CD4-positive, alpha-beta T cell (primary cell): ENCODE data around the gene CUL9. TPM values are rescaled to one million over a fixed set of nuclear protein-coding genes. Genes with fewer than 3 reads are reported as not detected.

Source experiments
- ATAC-seq: fragments of 200-7000 bp; cut with Tn5 transposase; one replicate; pipeline ENCODE4 v1.10.0; 2022; ENCODE audit warnings: mild to moderate bottlenecking; ENCODE audit not compliant: poor library complexity
- CTCF ChIA-PET: fragments of 350-600 bp; sonication (Branson Sonifier 250); formaldehyde crosslinking; loops from one replicate; lab custom pipeline; 2021; ENCODE audit warnings: antibody characterized with exemption, inconsistent platforms; lab: Charles Lee
- POLR2A ChIA-PET: fragments of 350-600 bp; sonication (Branson Sonifier 250); formaldehyde crosslinking; loops from one replicate; lab custom pipeline; 2021; ENCODE audit warnings: antibody characterized with exemption, inconsistent platforms; lab: Charles Lee
- DNase-seq, 14 experiments: peaks; one replicate each; pipeline ENCODE4 v3.0.0-alpha.2; 2013 to 2020; ENCODE audit warnings: mixed read lengths in 2 of 14
- H3K27ac ChIP-seq, 2 donors: one replicate each; pipeline versions ENCODE4 v1.5.1 to v1.7.0; 2013; ENCODE audit warnings: low read length in 2 of 2, low read depth in 1 of 2, mild to moderate bottlenecking in 1 of 2
- H3K27me3 ChIP-seq, 2 experiments: 1 replicate in 1 of 2; 2 replicates in 1 of 2; pipeline versions ENCODE4 v1.6.1 to v1.7.0; 2013; ENCODE audit warnings: low read length in 2 of 2, control low read depth in 1 of 2, mild to moderate bottlenecking in 1 of 2, moderate library complexity in 1 of 2; ENCODE audit not compliant: insufficient read depth in 2 of 2, control insufficient read depth in 1 of 2
- H3K36me3 ChIP-seq: one replicate; pipeline ENCODE4 v1.6.1; 2013; ENCODE audit warnings: low read length, control low read depth; ENCODE audit not compliant: insufficient read depth
- H3K4me1 ChIP-seq: one replicate; pipeline ENCODE4 v1.6.1; 2013; ENCODE audit warnings: low read length, control low read depth; ENCODE audit not compliant: insufficient read depth
- H3K4me3 ChIP-seq: one replicate; pipeline ENCODE4 v1.5.1; 2013; ENCODE audit warnings: mild to moderate bottlenecking, low read length, moderate library complexity
- H3K9me3 ChIP-seq, 2 experiments: 1 replicate in 1 of 2; 2 replicates in 1 of 2; pipeline versions ENCODE4 v1.6.1 to v1.7.0; 2013; ENCODE audit warnings: low read length in 2 of 2, mild to moderate bottlenecking in 2 of 2, control low read depth in 1 of 2, moderate library complexity in 1 of 2; ENCODE audit not compliant: control insufficient read depth in 1 of 2, insufficient read depth in 1 of 2
- H3K27ac Mint-ChIP-seq: one replicate; pipeline ENCODE4 v1.8.0; 2020; ENCODE audit warnings: mixed read lengths
- H3K27me3 Mint-ChIP-seq: one replicate; pipeline ENCODE4 v1.8.0; 2021; ENCODE audit warnings: mixed read lengths
- H3K36me3 Mint-ChIP-seq: one replicate; pipeline ENCODE4 v1.8.0; 2021; ENCODE audit warnings: low read depth, mixed read lengths
- H3K4me1 Mint-ChIP-seq: one replicate; pipeline ENCODE4 v1.8.0; 2021; ENCODE audit warnings: low read depth, mixed read lengths
- H3K4me3 Mint-ChIP-seq: one replicate; pipeline ENCODE4 v1.8.0; 2020; ENCODE audit warnings: mild to moderate bottlenecking, mixed read lengths
- H3K9me3 Mint-ChIP-seq: one replicate; pipeline ENCODE4 v1.8.0; 2020; ENCODE audit warnings: mixed read lengths
- CTCF ChIP-seq: fragments of 200-600 bp; IDR thresholded peaks from one replicate; pipeline ENCODE4 v1.8.0; 2022; ENCODE audit warnings: antibody characterized with exemption, mild to moderate bottlenecking
- intact Hi-C, 2 experiments: fragments of 100-400 bp; cut with DNase I in 1 of 2; cut with micrococcal nuclease in 1 of 2; formaldehyde crosslinking; loops; one replicate each; pipeline versions ENCODE4 v1.15.1 to v1.9.0; 2023 to 2025; cut with DNase I, micrococcal nuclease
- total RNA-seq, 174 experiments: library from RNA in 2 of 174; stranded (reverse) in 2 of 174; gene quantifications; one replicate each; pipeline ENCODE4 v1.2.3 and lab custom pipeline; 2021 to 2026

CUL9 gene
- total RNA-seq, 2 experiments from 2014 or later = 75.5 to 79.2 TPM

GRCh38 chr6:43271944-43272343 is 89.9 kb downstream of the CUL9 start:
- Histone ChIP-seq H3K27ac (no peak overlapping the region), H3K4me1 (peaks cover 36% of the 10 kb centered on the region), H3K36me3 (no peaks in the 10 kb centered on the region), H3K4me3 (no peak overlapping the region), H3K9me3 (no peaks in the 10 kb centered on the region), H3K27me3 (peaks cover 0 to 4% of the 10 kb centered on the region in 2 experiments)
- intact Hi-C loops = no loop called here
- H3K4me3 Mint-ChIP-seq = peak overlapping the region; percentile 36
- peaks cover 19% of the 10 kb centered on the region for H3K4me1 Mint-ChIP-seq
- H3K36me3 Mint-ChIP-seq = no peaks in the 10 kb centered on the region
- DNase-seq = no peak
- no peak for TF ChIP-seq CTCF
- POLR2A ChIA-PET = no interaction called here
- CTCF ChIA-PET = interaction anchor here (0.6 kb wide), 1 partner anchor 43 kb away, joined by 3 read pairs; the partner anchor contains the start of gene DNPH1
- no peaks in the 10 kb centered on the region for H3K9me3 Mint-ChIP-seq
- H3K27me3 Mint-ChIP-seq = peaks cover 28% of the 10 kb centered on the region
- no peak overlapping the region for H3K27ac Mint-ChIP-seq
- ATAC-seq = no peak

- Mint-ChIP-seq H3K4me1 (peaks cover 19% of the 10 kb centered on the region), H3K27me3 (peaks cover 35% of the 10 kb centered on the region), H3K36me3 (no peaks in the 10 kb centered on the region), H3K4me3 (peak overlapping the region; percentile 65), H3K27ac (no peak overlapping the region), H3K9me3 (no peaks in the 10 kb centered on the region)
- POLR2A ChIA-PET = no interaction called here
- Histone ChIP-seq H3K4me1 (peaks cover 36% of the 10 kb centered on the region), H3K36me3 (no peaks in the 10 kb centered on the region), H3K9me3 (no peaks in the 10 kb centered on the region), H3K4me3 (no peak overlapping the region), H3K27ac (no peak overlapping the region), H3K27me3 (peaks cover 8 to 11% of the 10 kb centered on the region in 2 experiments)
- CTCF ChIA-PET = no interaction called here
- intact Hi-C loops = no loop called here
- no peak for ATAC-seq
- DNase-seq = no peak
- no peak for TF ChIP-seq CTCF
Observed at GRCh38 chr6:43273707-43274106, 91.7 kb downstream of the CUL9 start.

Other genes starting within 250 kb of the CUL9 start
- gene GNMT, start 221.4 kb upstream of the CUL9 start, total RNA-seq = 1 to 10 TPM; 1.2 to 2.1 TPM
- gene PEX6, start 203.0 kb upstream of the CUL9 start, total RNA-seq = 10 to 100 TPM; 12.8 to 13.6 TPM
- 10 to 100 TPM; 15.3 to 17.5 TPM for gene PPP2R5D, start 197.6 kb upstream of the CUL9 start, total RNA-seq
- 10 to 100 TPM; 13.6 to 17.0 TPM for gene MEA1, start 168.2 kb upstream of the CUL9 start, total RNA-seq
- 10 to 100 TPM; 21.0 to 22.3 TPM for gene KLHDC3, start 167.9 kb upstream of the CUL9 start, total RNA-seq
- gene RRP36, start 160.6 kb upstream of the CUL9 start, total RNA-seq = 10 to 100 TPM; 17.2 to 17.7 TPM
- gene CUL7, start 128.3 kb upstream of the CUL9 start, total RNA-seq = 1 to 10 TPM; 5.9 to 6.9 TPM
- 10 to 100 TPM; 42.8 to 48.0 TPM for gene MRPL2, start 122.8 kb upstream of the CUL9 start, total RNA-seq
- gene KLC4, start 122.6 kb upstream of the CUL9 start, total RNA-seq = 10 to 100 TPM; 39.6 to 40.8 TPM
- gene PTK7, start 105.9 kb upstream of the CUL9 start, total RNA-seq = 1 to 10 TPM; 1.2 to 1.6 TPM
- gene SRF, start 10.9 kb upstream of the CUL9 start, total RNA-seq = 10 to 100 TPM; 22.8 to 23.7 TPM
- gene DNPH1, start 47.3 kb downstream of the CUL9 start, total RNA-seq = 10 to 100 TPM; 27.3 to 30.6 TPM
- not detected for gene TTBK1, start 61.3 kb downstream of the CUL9 start, total RNA-seq
- not detected for gene SLC22A7, start 116.1 kb downstream of the CUL9 start, total RNA-seq
- 1 to 10 TPM; 1.8 to 2.0 TPM for gene CRIP3, start 126.6 kb downstream of the CUL9 start, total RNA-seq
- gene ZNF318, start 187.5 kb downstream of the CUL9 start, total RNA-seq = 10 to 100 TPM; 20.4 TPM
- gene ABCC10, start 245.3 kb downstream of the CUL9 start, total RNA-seq = 10 to 100 TPM; 35.7 to 38.5 TPM